Hair follicular keratinocyte (primary cell): Measurements from ENCODE around the gene SLC9A1. TPM values are rescaled to one million over a fixed set of nuclear protein-coding genes. Genes with fewer than 3 reads are reported as not detected.

ENCODE experiments used
- total RNA-seq: library from RNA; depleted of rRNA; stranded (reverse); fragments of >200 nt; gene quantifications from 2 replicates; pipeline ENCODE4 v1.2.3, GENCODE V29; 2015

SLC9A1 gene
- 24.7 and 34.0 TPM in 2 replicates for total RNA-seq

DNA sequence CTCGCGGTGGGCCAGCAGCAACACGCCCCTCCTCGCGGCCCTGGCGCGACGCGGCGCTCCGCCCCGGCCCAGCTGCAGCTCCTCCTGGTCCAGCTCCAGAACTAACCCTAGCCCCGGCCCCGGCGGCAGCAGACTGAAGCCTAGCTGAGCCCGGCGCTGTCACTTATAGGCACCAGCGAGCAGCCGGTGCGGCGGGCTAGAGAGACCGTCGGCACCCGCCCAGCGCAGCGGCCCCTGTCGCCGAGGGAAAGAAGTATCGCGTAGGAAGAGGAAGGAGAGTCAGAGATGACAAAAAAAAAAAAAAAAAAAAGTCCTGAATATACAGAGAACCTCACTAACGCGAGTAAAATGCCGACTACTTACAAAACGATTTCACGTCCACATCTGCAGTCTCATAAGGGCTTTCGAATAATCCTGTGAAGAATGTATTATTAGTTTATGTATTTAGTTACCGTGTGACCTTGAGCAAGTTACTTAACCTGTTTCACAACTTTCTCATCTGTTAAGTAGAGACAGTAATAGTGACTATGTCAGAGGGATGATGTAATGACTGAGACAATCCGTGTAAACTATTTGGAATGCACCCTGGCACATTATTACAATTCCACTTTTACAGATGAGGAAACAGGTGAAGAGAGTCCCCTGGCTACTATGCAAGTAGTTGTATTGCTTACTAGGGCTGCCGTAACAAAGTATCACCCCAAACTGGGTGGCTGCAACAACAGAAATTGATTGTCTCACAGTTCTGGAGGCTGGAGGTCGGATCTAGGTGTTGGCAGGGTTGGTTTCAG lies at the start of gene SLC9A1:
SLC9A1 (minus strand) TSS at position 135 of the 791 bp plus-strand sequence. CDS start 791 bp downstream, outside the sequence.

Other genes starting within 250 kb of the SLC9A1 start
- gene NR0B2, start 241.2 kb downstream of the SLC9A1 start, total RNA-seq: not detected in 2 replicates
- gene NUDC, start 233.4 kb downstream of the SLC9A1 start, total RNA-seq: 54.4 and 117 TPM in 2 replicates
- 24.8 and 26.9 TPM in 2 replicates for gene KDF1, start 194.7 kb downstream of the SLC9A1 start, total RNA-seq
- 94.1 and 133 TPM in 2 replicates for gene TRNP1, start 161.4 kb downstream of the SLC9A1 start, total RNA-seq
- 18.5 and 40.2 TPM in 2 replicates for gene TENT5B, start 142.3 kb downstream of the SLC9A1 start, total RNA-seq
- 12.6 and 21.2 TPM in 2 replicates for gene WDTC1, start 79.5 kb upstream of the SLC9A1 start, total RNA-seq
- gene TMEM222, start 167.0 kb upstream of the SLC9A1 start, total RNA-seq: 20.0 and 20.9 TPM in 2 replicates
- 28.9 and 71.5 TPM in 2 replicates for gene SYTL1, start 186.9 kb upstream of the SLC9A1 start, total RNA-seq
- 10.7 and 17.0 TPM in 2 replicates for gene MAP3K6, start 211.8 kb upstream of the SLC9A1 start, total RNA-seq
- gene FCN3, start 219.7 kb upstream of the SLC9A1 start, total RNA-seq: not detected in 2 replicates
- gene CD164L2, start 228.2 kb upstream of the SLC9A1 start, total RNA-seq: 0.65 and 1.6 TPM in 2 replicates
- 1.0 TPM in 2 replicates for gene GPR3, start 237.5 kb upstream of the SLC9A1 start, total RNA-seq